Spleen (tissue), 7 donors: ENCODE results near the gene EPAS1.

Experiments
- CTCF ChIP-seq, 11 experiments: fragments of 200-600 bp in 7 of 11; fragments of 450-650 bp in 4 of 11; sonication (generic) in 4 of 11; IDR thresholded peaks in 8 of 11; conservative IDR thresholded peaks in 3 of 11; 1 replicate in 7 of 11; 2 replicates in 4 of 11; pipeline versions ENCODE4 v1.4.0 to v1.8.0; 2016 to 2021; ENCODE audit warnings: antibody characterized with exemption in 11 of 11, inconsistent platforms in 4 of 11, mild to moderate bottlenecking in 1 of 11
- POLR2AphosphoS5 ChIP-seq, 3 donors: sonication (generic); formaldehyde crosslinking; IDR thresholded peaks; one replicate each; pipeline ENCODE4 v1.5.1; 2017; ENCODE audit warnings: antibody characterized with exemption in 3 of 3
- donor health status: DM: no; HTN: no; CAD: no; lungs with moderate emphysema.
- donor health status: DM: no; HTN: no; CAD: no.
- donor health status: DM: no; HTN: no; CAD: no.

GRCh38 chr2:46257980-46258379 is 39.2 kb upstream of the EPAS1 start:
- TF ChIP-seq CTCF (IDR thresholded peaks at IDR 0.05 in 8 of 11, conservative IDR thresholded peaks at IDR 0.05 in 3 of 11) (no peak), POLR2AphosphoS5 (IDR thresholded peaks at IDR 0.05) (no peak)
